Brain microvascular endothelial cell (primary cell): ENCODE measurements around the gene DCXR.

ENCODE experiments used
- DNase-seq: peaks from one replicate; pipeline ENCODE4 v3.0.0-alpha.2; 2020
- H3K27ac ChIP-seq: fragments of 250-450 bp; sonication (Bioruptor Pico); 2 replicates; pipeline ENCODE4 v1.5.1; 2020; ENCODE audit warnings: mild to moderate bottlenecking, moderate library complexity
- H3K27me3 ChIP-seq: fragments of 250-450 bp; sonication (Bioruptor Pico); replicated peaks from 2 replicates; pipeline ENCODE4 v1.5.1; 2020; ENCODE audit warnings: mild to moderate bottlenecking
- H3K36me3 ChIP-seq: fragments of 250-450 bp; sonication (Bioruptor Pico); replicated peaks from 2 replicates; pipeline ENCODE4 v1.5.1; 2020; ENCODE audit warnings: mild to moderate bottlenecking
- H3K4me3 ChIP-seq: 2 replicates; pipeline ENCODE4 v1.5.1; 2011; ENCODE audit warnings: low read depth, mild to moderate bottlenecking, control low read depth, low read length, moderate library complexity
- CTCF ChIP-seq: IDR thresholded peaks from 2 replicates; pipeline ENCODE4 v1.5.1; 2011; ENCODE audit warnings: low read depth, mild to moderate bottlenecking, moderate library complexity, low read length, control low read depth, inconsistent platforms; ENCODE audit errors: missing control alignments
- in situ Hi-C: cut with HindIII; loops from 2 replicates; pipeline ENCODE4 v1.10.0; 2017; ENCODE audit warnings: low sequenced_read_pairs, low pct_ligation_motif_present

The DCXR gene

GRCh38 chr17:82083533-82084359 lies 46.2 kb upstream of the DCXR start:
- Histone ChIP-seq H3K36me3 (peaks cover 93% of the 10 kb centered on the region), H3K27ac (no peak overlapping the region), H3K4me3 (no peak overlapping the region), H3K27me3 (no peaks in the 10 kb centered on the region)
- TF ChIP-seq CTCF = no peak
- in situ Hi-C loops = no loop called here
- DNase-seq = no peak

- DNase-seq = no peak
- in situ Hi-C loops = no loop called here
- Histone ChIP-seq H3K4me3 (no peak overlapping the region), H3K27me3 (no peaks in the 10 kb centered on the region), H3K36me3 (peaks cover 92% of the 10 kb centered on the region), H3K27ac (no peak overlapping the region)
- no peak for TF ChIP-seq CTCF
These were observed 45.5 kb upstream of the DCXR start for GRCh38 chr17:82083009-82083408.

- Histone ChIP-seq H3K36me3 (peaks cover 93% of the 10 kb centered on the region), H3K27me3 (no peaks in the 10 kb centered on the region), H3K4me3 (no peak overlapping the region), H3K27ac (no peak overlapping the region)
- in situ Hi-C loops = no loop called here
- no peak for TF ChIP-seq CTCF
- DNase-seq = no peak
These were observed 45.0 kb upstream of the DCXR start for GRCh38 chr17:82082456-82082855.

GRCh38 chr17:82081966-82082365 lies 44.5 kb upstream of the DCXR start:
- H3K27me3 ChIP-seq = no peaks in the 10 kb centered on the region
- peaks cover 91% of the 10 kb centered on the region for H3K36me3 ChIP-seq
- no peak for DNase-seq
- H3K4me3 ChIP-seq = no peak overlapping the region
- H3K27ac ChIP-seq = no peak overlapping the region
- TF ChIP-seq CTCF = no peak
- in situ Hi-C loops = no loop called here

- in situ Hi-C loops = no loop called here
- Histone ChIP-seq H3K27ac (no peak overlapping the region), H3K27me3 (no peaks in the 10 kb centered on the region), H3K4me3 (no peak overlapping the region), H3K36me3 (peaks cover 91% of the 10 kb centered on the region)
- no peak for DNase-seq
- no peak for TF ChIP-seq CTCF
These were observed 44.0 kb upstream of the DCXR start for GRCh38 chr17:82081546-82081945.
